ENCODE results near the gene PNO1.

DNA sequence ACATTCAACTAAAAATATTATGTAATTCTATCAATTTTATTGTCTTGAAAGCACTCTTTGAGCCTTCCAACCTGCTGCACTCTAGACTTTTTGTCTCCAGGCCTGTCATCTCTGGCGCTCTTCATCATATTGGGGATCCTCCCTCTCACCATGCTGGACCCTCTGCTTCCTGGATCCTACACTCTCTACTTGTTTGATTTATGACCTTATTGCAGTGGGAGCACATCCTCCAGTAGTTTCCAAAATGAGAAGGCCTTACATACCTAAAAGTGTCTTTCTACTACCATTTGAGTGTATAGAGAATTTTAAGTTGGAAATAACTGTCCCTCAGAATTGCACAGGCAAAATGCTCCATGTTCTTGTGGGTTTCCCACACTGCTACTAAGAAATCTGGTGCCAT is 25.2 kb downstream of the PNO1 start:
- TF ChIP-seq POLR2AphosphoS5 (IDR thresholded peaks at IDR 0.05; ENCODE audit: low read depth) (no peak), ZNF331 (CRISPR knock-in tag; IDR thresholded peaks at IDR 0.05; ENCODE audit: low read depth) (no peak), JUNB (IDR thresholded peaks at IDR 0.05; ENCODE audit: unreplicated experiment) (no peak), EZH2 (IDR thresholded peaks at IDR 0.05; ENCODE audit: low read depth, unreplicated experiment) (no peak), REST (IDR thresholded peaks at IDR 0.05; ENCODE audit: unreplicated experiment) (no peak), EZH2phosphoT487 (IDR thresholded peaks at IDR 0.05; ENCODE audit: unreplicated experiment) (no peak), STAT1 (IDR thresholded peaks at IDR 0.05; ENCODE audit: unreplicated experiment) (no peak)
- TF ChIP-seq, protein P1, sequence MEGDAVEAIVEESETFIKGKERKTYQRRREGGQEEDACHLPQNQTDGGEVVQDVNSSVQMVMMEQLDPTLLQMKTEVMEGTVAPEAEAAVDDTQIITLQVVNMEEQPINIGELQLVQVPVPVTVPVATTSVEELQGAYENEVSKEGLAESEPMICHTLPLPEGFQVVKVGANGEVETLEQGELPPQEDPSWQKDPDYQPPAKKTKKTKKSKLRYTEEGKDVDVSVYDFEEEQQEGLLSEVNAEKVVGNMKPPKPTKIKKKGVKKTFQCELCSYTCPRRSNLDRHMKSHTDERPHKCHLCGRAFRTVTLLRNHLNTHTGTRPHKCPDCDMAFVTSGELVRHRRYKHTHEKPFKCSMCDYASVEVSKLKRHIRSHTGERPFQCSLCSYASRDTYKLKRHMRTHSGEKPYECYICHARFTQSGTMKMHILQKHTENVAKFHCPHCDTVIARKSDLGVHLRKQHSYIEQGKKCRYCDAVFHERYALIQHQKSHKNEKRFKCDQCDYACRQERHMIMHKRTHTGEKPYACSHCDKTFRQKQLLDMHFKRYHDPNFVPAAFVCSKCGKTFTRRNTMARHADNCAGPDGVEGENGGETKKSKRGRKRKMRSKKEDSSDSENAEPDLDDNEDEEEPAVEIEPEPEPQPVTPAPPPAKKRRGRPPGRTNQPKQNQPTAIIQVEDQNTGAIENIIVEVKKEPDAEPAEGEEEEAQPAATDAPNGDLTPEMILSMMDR (conservative IDR thresholded peaks at IDR 0.05; ENCODE audit: low read depth in 2 of 2), result no peak
